GM12892 (cell line): ENCODE measurements around the gene SREK1IP1.

Experiments
- POLR2A ChIP-seq: IDR thresholded peaks from 2 replicates; pipeline ENCODE4 v1.6.1; 2011; ENCODE audit warnings: low read depth, low read length, control low read depth
- POLR2AphosphoS5 ChIP-seq: IDR thresholded peaks from 2 replicates; pipeline ENCODE4 v1.6.1; 2011; ENCODE audit warnings: low read depth, low read length, control low read depth
- TAF1 ChIP-seq: IDR thresholded peaks from 2 replicates; pipeline ENCODE4 v1.6.1; 2011; ENCODE audit warnings: low read depth, mild to moderate bottlenecking, control low read depth, low read length, borderline replicate concordance

- TF ChIP-seq POLR2A (no peak), POLR2AphosphoS5 (no peak), TAF1 (no peak)
Observed at GRCh38 chr5:64690417-64691151, 77.9 kb downstream of the SREK1IP1 start, which contains the start of gene SHISAL2B.
